ENCODE data around the gene HDAC4. TPM values are rescaled to one million over a fixed set of nuclear protein-coding genes. Genes with fewer than 3 reads are reported as not detected.

Gene HDAC4
- total and polyA plus RNA-seq, 2 of the 4 experiments (the other 2 are of a cell fraction): 4.1 to 7.2 TPM

DNA sequence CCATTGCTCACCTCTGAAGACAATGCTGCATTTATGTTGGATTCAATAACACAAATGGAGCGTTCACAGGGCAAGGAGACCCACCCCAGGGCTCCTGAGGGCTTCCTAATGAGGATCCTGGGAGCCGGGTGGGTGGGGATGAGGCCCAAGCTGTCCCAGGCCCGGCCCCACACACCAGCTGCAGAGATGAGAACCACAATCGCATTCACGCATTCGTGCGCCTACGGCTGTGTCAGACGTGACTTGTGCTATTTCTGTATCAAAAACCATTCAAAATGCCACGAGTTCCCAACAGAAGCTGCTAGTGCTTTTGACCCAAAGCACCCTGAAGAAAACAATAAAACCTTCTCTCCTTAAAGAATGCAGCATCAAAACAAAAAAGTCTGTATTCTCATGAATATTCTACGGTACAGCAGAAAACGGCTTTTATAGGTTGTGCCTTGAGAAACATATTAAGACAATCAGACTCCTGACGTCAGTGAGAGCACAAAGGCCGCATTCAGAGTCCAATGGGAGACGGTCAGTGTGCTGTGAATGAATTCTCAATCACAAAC is 205.4 kb downstream of the HDAC4 start:
- no peak overlapping the region for H2BK5ac ChIP-seq (ENCODE audit: low read depth, low read length, poor library complexity, severe bottlenecking)
- H4K20me1 ChIP-seq (ENCODE audit: insufficient read depth, low read length): peaks cover 5% of the 10 kb centered on the region
- no peak overlapping the region for H4K5ac ChIP-seq (ENCODE audit: low read depth, low read length)
- no peak for DNase-seq
- no peak overlapping the region for H3K23ac ChIP-seq (ENCODE audit: low read depth, low read length)
- no peak for ATAC-seq (ENCODE audit: low read depth)
- H2AFZ ChIP-seq (replicated peaks; ENCODE audit: low read length, poor library complexity): no peak overlapping the region
- H3K4ac ChIP-seq (ENCODE audit: low read depth, low read length): no peak overlapping the region
- H3K4me3 ChIP-seq (ENCODE audit: insufficient read depth, low read depth, low read length): no peak overlapping the region
- no peak overlapping the region for H2AK5ac ChIP-seq (ENCODE audit: low read depth, low read length)
- no peak overlapping the region for H4K8ac ChIP-seq (ENCODE audit: low read depth in 2 of 2, low read length in 2 of 2)
- CTCF ChIA-PET: no interaction called here
- H4K91ac ChIP-seq (ENCODE audit: insufficient read depth, low read depth, low read length): no peak overlapping the region
- H3K27ac ChIP-seq (ENCODE audit: insufficient read depth, low read length): no peak overlapping the region
- no peak overlapping the region for H2BK15ac ChIP-seq (ENCODE audit: low read depth, low read length)
- H3K4me2 ChIP-seq (ENCODE audit: low read depth, low read length): no peak overlapping the region
- H3K9me1 ChIP-seq (ENCODE audit: insufficient read depth, low read length): peaks cover 8% of the 10 kb centered on the region; the same call in 1 of the 2 replicates
- dilution Hi-C loops (cut with HindIII; ENCODE audit: low sequenced_read_pairs, unreplicated experiment) (no loop called here), in situ Hi-C loops (cut with MboI; ENCODE audit: low sequenced_read_pairs) (no loop called here), intact Hi-C loops (cut with micrococcal nuclease) (no loop called here)
- no TSS peak for BruUV-seq (replicated peaks)
- H3K18ac ChIP-seq (ENCODE audit: low read depth, low read length): no peak overlapping the region
- POLR2A ChIA-PET (ENCODE audit: unreplicated experiment): no interaction called here
- H3K9me3 ChIP-seq (ENCODE audit: control insufficient read depth, insufficient read depth, low read length): no peaks in the 10 kb centered on the region
- H3K56ac ChIP-seq (ENCODE audit: extremely low read depth, insufficient read depth, low read length): no peak overlapping the region
- H3K36me3 ChIP-seq (ENCODE audit: control insufficient read depth, insufficient read depth, low read length): peaks cover 15% of the 10 kb centered on the region
- peaks cover 2% of the 10 kb centered on the region; the same call in 1 of the 2 replicates for H3K4me1 ChIP-seq (ENCODE audit: control insufficient read depth, insufficient read depth, low read length)
- TF ChIP-seq MAFK (IDR thresholded peaks at IDR 0.05; ENCODE audit: low read depth, low read length) (no peak), MXI1 (IDR thresholded peaks at IDR 0.05; ENCODE audit: borderline replicate concordance, low read depth, low read length) (no peak), CHD1 (IDR thresholded peaks at IDR 0.05; ENCODE audit: low read depth, low read length) (no peak), BHLHE40 (IDR thresholded peaks at IDR 0.05; ENCODE audit: low read depth, low read length) (no peak), RFX5 (IDR thresholded peaks at IDR 0.05; ENCODE audit: low read depth, low read length) (no peak), RAD21 (IDR thresholded peaks at IDR 0.05; ENCODE audit: low read length) (no peak), MAZ (IDR thresholded peaks at IDR 0.05; ENCODE audit: borderline replicate concordance, low read depth, low read length) (no peak), POLR2A (IDR thresholded peaks at IDR 0.05; ENCODE audit: low read depth, low read length) (no peak), CEBPB (IDR thresholded peaks at IDR 0.05; ENCODE audit: low read depth, low read length) (no peak), SMC3 (IDR thresholded peaks at IDR 0.05; ENCODE audit: low read depth, low read length) (no peak), NFE2L2 (IDR thresholded peaks at IDR 0.05; ENCODE audit: low read depth, low read length) (no peak), FOS (IDR thresholded peaks at IDR 0.05; ENCODE audit: low read depth, low read length) (no peak), RCOR1 (IDR thresholded peaks at IDR 0.05; ENCODE audit: insufficient replicate concordance, low read length) (no peak)
- TF ChIP-seq, protein P1, sequence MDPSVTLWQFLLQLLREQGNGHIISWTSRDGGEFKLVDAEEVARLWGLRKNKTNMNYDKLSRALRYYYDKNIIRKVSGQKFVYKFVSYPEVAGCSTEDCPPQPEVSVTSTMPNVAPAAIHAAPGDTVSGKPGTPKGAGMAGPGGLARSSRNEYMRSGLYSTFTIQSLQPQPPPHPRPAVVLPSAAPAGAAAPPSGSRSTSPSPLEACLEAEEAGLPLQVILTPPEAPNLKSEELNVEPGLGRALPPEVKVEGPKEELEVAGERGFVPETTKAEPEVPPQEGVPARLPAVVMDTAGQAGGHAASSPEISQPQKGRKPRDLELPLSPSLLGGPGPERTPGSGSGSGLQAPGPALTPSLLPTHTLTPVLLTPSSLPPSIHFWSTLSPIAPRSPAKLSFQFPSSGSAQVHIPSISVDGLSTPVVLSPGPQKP (IDR thresholded peaks at IDR 0.05; ENCODE audit: borderline replicate concordance, low read depth, low read length): no peak
- TF ChIP-seq, protein P2, sequence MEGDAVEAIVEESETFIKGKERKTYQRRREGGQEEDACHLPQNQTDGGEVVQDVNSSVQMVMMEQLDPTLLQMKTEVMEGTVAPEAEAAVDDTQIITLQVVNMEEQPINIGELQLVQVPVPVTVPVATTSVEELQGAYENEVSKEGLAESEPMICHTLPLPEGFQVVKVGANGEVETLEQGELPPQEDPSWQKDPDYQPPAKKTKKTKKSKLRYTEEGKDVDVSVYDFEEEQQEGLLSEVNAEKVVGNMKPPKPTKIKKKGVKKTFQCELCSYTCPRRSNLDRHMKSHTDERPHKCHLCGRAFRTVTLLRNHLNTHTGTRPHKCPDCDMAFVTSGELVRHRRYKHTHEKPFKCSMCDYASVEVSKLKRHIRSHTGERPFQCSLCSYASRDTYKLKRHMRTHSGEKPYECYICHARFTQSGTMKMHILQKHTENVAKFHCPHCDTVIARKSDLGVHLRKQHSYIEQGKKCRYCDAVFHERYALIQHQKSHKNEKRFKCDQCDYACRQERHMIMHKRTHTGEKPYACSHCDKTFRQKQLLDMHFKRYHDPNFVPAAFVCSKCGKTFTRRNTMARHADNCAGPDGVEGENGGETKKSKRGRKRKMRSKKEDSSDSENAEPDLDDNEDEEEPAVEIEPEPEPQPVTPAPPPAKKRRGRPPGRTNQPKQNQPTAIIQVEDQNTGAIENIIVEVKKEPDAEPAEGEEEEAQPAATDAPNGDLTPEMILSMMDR (conservative IDR thresholded peaks at IDR 0.05; ENCODE audit: low read depth, low read length): no peak
- TF ChIP-seq, protein P3, sequence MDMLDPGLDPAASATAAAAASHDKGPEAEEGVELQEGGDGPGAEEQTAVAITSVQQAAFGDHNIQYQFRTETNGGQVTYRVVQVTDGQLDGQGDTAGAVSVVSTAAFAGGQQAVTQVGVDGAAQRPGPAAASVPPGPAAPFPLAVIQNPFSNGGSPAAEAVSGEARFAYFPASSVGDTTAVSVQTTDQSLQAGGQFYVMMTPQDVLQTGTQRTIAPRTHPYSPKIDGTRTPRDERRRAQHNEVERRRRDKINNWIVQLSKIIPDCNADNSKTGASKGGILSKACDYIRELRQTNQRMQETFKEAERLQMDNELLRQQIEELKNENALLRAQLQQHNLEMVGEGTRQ (IDR thresholded peaks at IDR 0.05; ENCODE audit: low read depth, low read length): no peak
- H2BK120ac ChIP-seq (ENCODE audit: low read depth, low read length): no peak overlapping the region
- H3K14ac ChIP-seq (replicated peaks; ENCODE audit: low read depth, low read length): no peak overlapping the region
- 95% methylated on average over 4 of the region's 15 CpGs; no CpG with 5 or more reads in 1 of the 2 experiments for WGBS, 2 experiments (ENCODE audit: extremely low coverage in 2 of 2, insufficient read length in 1 of 2)
- H3K9ac ChIP-seq (ENCODE audit: low read depth, low read length): no peak overlapping the region
- H2AK9ac ChIP-seq (replicated peaks; ENCODE audit: low read depth, low read length, poor library complexity): no peak overlapping the region
- peaks cover 9 to 10% of the 10 kb centered on the region in 2 experiments; a peak in 3 of 4 replicates for H3K79me1 ChIP-seq (ENCODE audit: low read depth in 1 of 2, low read length in 2 of 2)
- H2BK20ac ChIP-seq (ENCODE audit: low read depth, low read length): no peak overlapping the region
- no peaks in the 10 kb centered on the region for H3K27me3 ChIP-seq (ENCODE audit: control insufficient read depth, insufficient read depth, low read length)

Data from IMR-90 (cell line).